SU-DHL-6 (cell line): ENCODE data around the gene ZNF792.

Experiments
- CTCF ChIP-seq: fragments of 200-600 bp; sonication (generic); IDR thresholded peaks from one replicate; pipeline ENCODE4 v1.5.1; 2017; ENCODE audit warnings: antibody characterized with exemption, mild to moderate bottlenecking, low read length, moderate library complexity; ENCODE audit not compliant: insufficient read depth, poor library complexity, severe bottlenecking
- EZH2phosphoT487 ChIP-seq: fragments of 200-600 bp; sonication (generic), shearing (Covaris generic); conservative IDR thresholded peaks from 2 replicates; pipeline ENCODE4 v1.6.1; 2018; ENCODE audit warnings: mild to moderate bottlenecking, antibody characterized with exemption, low read length, moderate library complexity, mixed read lengths

GRCh38 chr19:34943861-34944573, 20.0 kb downstream of the ZNF792 start:
- TF ChIP-seq CTCF (no peak), EZH2phosphoT487 (no peak)
